ENCODE data around the gene PPP2R1B. TPM values are rescaled to one million over a fixed set of nuclear protein-coding genes. Genes with fewer than 3 reads are reported as not detected.

PPP2R1B gene
- total RNA-seq, 1 experiment from 2014 or later: 109 TPM

GRCh38 chr11:111788464-111788863, 22.3 kb upstream of the PPP2R1B start:
- Histone ChIP-seq H3K9me3 (no peaks in the 10 kb centered on the region), H3K4me3 (ENCODE audit: low read depth, low read length) (no peak overlapping the region), H3K4me1 (no peaks in the 10 kb centered on the region), H3K27me3 (replicated peaks; ENCODE audit: control insufficient read depth, insufficient read depth, low read length) (no peaks in the 10 kb centered on the region), H3K36me3 (ENCODE audit: control insufficient read depth, insufficient read depth, low read length) (no peaks in the 10 kb centered on the region)
- Mint-ChIP-seq H3K36me3 (ENCODE audit: insufficient read depth, unreplicated experiment) (peaks cover 6% of the 10 kb centered on the region), H3K4me3 (ENCODE audit: unreplicated experiment) (no peak overlapping the region), H3K27ac (ENCODE audit: unreplicated experiment) (no peak overlapping the region), H3K9me3 (ENCODE audit: unreplicated experiment) (no peaks in the 10 kb centered on the region), H3K4me1 (ENCODE audit: low read depth, unreplicated experiment) (no peaks in the 10 kb centered on the region), H3K27me3 (ENCODE audit: insufficient read depth, unreplicated experiment) (no peaks in the 10 kb centered on the region)
- CTCF ChIA-PET: no interaction called here
- no TSS peak for BruUV-seq (replicated peaks)
- POLR2A ChIA-PET: no interaction called here
- intact Hi-C loops (cut with micrococcal nuclease; ENCODE audit: unreplicated experiment): no loop called here
- DNase-seq: no peak
- TF ChIP-seq CTCF (IDR thresholded peaks at IDR 0.05; ENCODE audit: insufficient read depth in 1 of 2, low read depth in 1 of 2, low read length in 1 of 2, severe bottlenecking in 1 of 2, unreplicated experiment in 1 of 2): no peak

GRCh38 chr11:111788051-111788450, 21.9 kb upstream of the PPP2R1B start:
- CTCF ChIA-PET: no interaction called here
- no peak overlapping the region for H3K4me3 ChIP-seq (ENCODE audit: low read depth, low read length)
- POLR2A ChIA-PET: no interaction called here
- H3K4me1 ChIP-seq: no peaks in the 10 kb centered on the region
- Mint-ChIP-seq H3K27ac (ENCODE audit: unreplicated experiment) (no peak overlapping the region), H3K4me3 (ENCODE audit: unreplicated experiment) (no peak overlapping the region), H3K36me3 (ENCODE audit: insufficient read depth, unreplicated experiment) (peaks cover 6% of the 10 kb centered on the region), H3K9me3 (ENCODE audit: unreplicated experiment) (no peaks in the 10 kb centered on the region), H3K4me1 (ENCODE audit: low read depth, unreplicated experiment) (no peaks in the 10 kb centered on the region), H3K27me3 (ENCODE audit: insufficient read depth, unreplicated experiment) (no peaks in the 10 kb centered on the region)
- H3K36me3 ChIP-seq (ENCODE audit: control insufficient read depth, insufficient read depth, low read length): no peaks in the 10 kb centered on the region
- H3K9me3 ChIP-seq: no peaks in the 10 kb centered on the region
- TF ChIP-seq CTCF (IDR thresholded peaks at IDR 0.05; ENCODE audit: insufficient read depth in 1 of 2, low read depth in 1 of 2, low read length in 1 of 2, severe bottlenecking in 1 of 2, unreplicated experiment in 1 of 2): no peak
- intact Hi-C loops (cut with micrococcal nuclease; ENCODE audit: unreplicated experiment): no loop called here
- no peaks in the 10 kb centered on the region for H3K27me3 ChIP-seq (replicated peaks; ENCODE audit: control insufficient read depth, insufficient read depth, low read length)
- no peak for DNase-seq
- BruUV-seq (replicated peaks): no TSS peak

- no peaks in the 10 kb centered on the region for H3K4me1 Mint-ChIP-seq (ENCODE audit: low read depth, unreplicated experiment)
- POLR2A ChIA-PET: interaction anchor here (1.0 kb wide), 1 partner anchor 20 kb away, joined by 3 read pairs; the partner anchor contains the start of gene PPP2R1B
Measured at GRCh38 chr11:111785886-111786412, 19.8 kb upstream of the PPP2R1B start.

More at GRCh38 chr11:111785886-111786412, 19.8 kb upstream of the PPP2R1B start:
- no peaks in the 10 kb centered on the region for H3K36me3 Mint-ChIP-seq (ENCODE audit: insufficient read depth, unreplicated experiment)
- H3K9me3 Mint-ChIP-seq (ENCODE audit: unreplicated experiment): no peaks in the 10 kb centered on the region
- no peak for TF ChIP-seq CTCF (IDR thresholded peaks at IDR 0.05; ENCODE audit: insufficient read depth in 1 of 2, low read depth in 1 of 2, low read length in 1 of 2, severe bottlenecking in 1 of 2, unreplicated experiment in 1 of 2)
- Histone ChIP-seq H3K36me3 (ENCODE audit: control insufficient read depth, insufficient read depth, low read length) (no peaks in the 10 kb centered on the region), H3K9me3 (no peaks in the 10 kb centered on the region), H3K27me3 (replicated peaks; ENCODE audit: control insufficient read depth, insufficient read depth, low read length) (no peaks in the 10 kb centered on the region), H3K4me3 (ENCODE audit: low read depth, low read length) (no peak overlapping the region), H3K4me1 (no peaks in the 10 kb centered on the region)
- no peak for DNase-seq
- CTCF ChIA-PET: interaction anchor here (1.1 kb wide), 1 partner anchor 8 kb away, joined by 3 read pairs; no protein-coding TSS in a partner anchor
- H3K27me3 Mint-ChIP-seq (ENCODE audit: insufficient read depth, unreplicated experiment): no peaks in the 10 kb centered on the region
- no TSS peak for BruUV-seq (replicated peaks)
- no peak overlapping the region for H3K27ac Mint-ChIP-seq (ENCODE audit: unreplicated experiment)
- intact Hi-C loops (cut with micrococcal nuclease; ENCODE audit: unreplicated experiment): no loop called here
- H3K4me3 Mint-ChIP-seq (ENCODE audit: unreplicated experiment): no peak overlapping the region
